Endothelial cell of umbilical vein (primary cell): ENCODE results near the gene SRPK1. TPM values are rescaled to one million over a fixed set of nuclear protein-coding genes. Genes with fewer than 3 reads are reported as not detected.

Experiments used
- BruUV-seq: library from RNA; stranded (reverse); fragments of 400-500 nt; replicated peaks from 2 replicates; lab custom pipeline; 2021; lab: Mats Ljungman, UMichigan
- CTCF ChIA-PET: fragments of 300-600, 350-600 bp; sonication (Branson Sonifier 250); formaldehyde crosslinking; loops from one replicate; lab custom pipeline; 2021; ENCODE audit warnings: antibody characterized with exemption, inconsistent platforms; lab: Charles Lee
- POLR2A ChIA-PET: fragments of 300-600, 350-600 bp; sonication (Branson Sonifier 250); formaldehyde crosslinking; loops from one replicate; lab custom pipeline; 2021; ENCODE audit warnings: antibody characterized with exemption, inconsistent platforms; lab: Charles Lee
- DNase-seq: peaks from one replicate; pipeline ENCODE4 v3.0.0-alpha.2; 2011; ENCODE audit warnings: low read depth, low spot score
- FAIRE-seq: peaks from 2 replicates; lab custom pipeline; 2011; peaks lifted over from hg19 to GRCh38; lab: Jason Lieb, UNC
- H2AFZ ChIP-seq: 2 replicates; pipeline ENCODE4 v1.6.0; 2012; ENCODE audit warnings: low read depth, low read length, control low read depth, inconsistent platforms
- H3K27ac ChIP-seq: 2 replicates; pipeline ENCODE4 v1.5.1; 2011; ENCODE audit warnings: low read depth, mild to moderate bottlenecking, control low read depth, low read length, moderate library complexity; ENCODE audit not compliant: insufficient read depth
- H3K27me3 ChIP-seq, 2 experiments: 2 replicates each; pipeline versions ENCODE4 v1.6.0 to v1.6.1; 2011; ENCODE audit warnings: low read length in 2 of 2, mixed read lengths in 1 of 2; ENCODE audit not compliant: control insufficient read depth in 2 of 2, insufficient read depth in 2 of 2
- H3K36me3 ChIP-seq, 2 experiments: 2 replicates in 1 of 2; 3 replicates in 1 of 2; pipeline ENCODE4 v1.5.1; 2011; ENCODE audit warnings: low read length in 2 of 2, mild to moderate bottlenecking in 1 of 2, moderate library complexity in 1 of 2; ENCODE audit not compliant: control insufficient read depth in 2 of 2, insufficient read depth in 2 of 2; ENCODE audit errors: extremely low read depth in 1 of 2
- H3K4me1 ChIP-seq: 3 replicates; pipeline ENCODE4 v1.5.1; 2011; ENCODE audit warnings: mild to moderate bottlenecking, low read length; ENCODE audit not compliant: control insufficient read depth, insufficient read depth; ENCODE audit errors: extremely low read depth
- H3K4me2 ChIP-seq: 2 replicates; pipeline ENCODE4 v1.6.1; 2011; ENCODE audit warnings: low read length, control low read depth, mixed read lengths; ENCODE audit not compliant: insufficient read depth
- H3K4me3 ChIP-seq, 3 experiments: fragments of 200-600 bp in 1 of 3; sonication (generic), shearing (Covaris generic) in 1 of 3; replicated peaks in 1 of 3; 2 replicates each; pipeline ENCODE4 v1.5.1; 2011 to 2016; ENCODE audit warnings: control low read depth in 3 of 3, low read length in 3 of 3, mild to moderate bottlenecking in 2 of 3, inconsistent platforms in 1 of 3, low read depth in 1 of 3, moderate library complexity in 1 of 3; ENCODE audit not compliant: insufficient read depth in 1 of 3
- H3K79me2 ChIP-seq: 2 replicates; pipeline ENCODE4 v1.6.0; 2012; ENCODE audit warnings: low read length, inconsistent platforms; ENCODE audit not compliant: control insufficient read depth, insufficient read depth
- H3K9ac ChIP-seq: replicated peaks from 2 replicates; pipeline ENCODE3; 2011; ENCODE audit warnings: low read length, control low read depth; ENCODE audit not compliant: insufficient read depth; ENCODE audit errors: extremely low read depth
- H3K9me1 ChIP-seq: replicated peaks from 3 replicates; pipeline ENCODE4 v1.6.0; 2011; ENCODE audit warnings: mild to moderate bottlenecking, low read length; ENCODE audit not compliant: control insufficient read depth, insufficient read depth; ENCODE audit errors: extremely low read depth
- H3K9me3 ChIP-seq: replicated peaks from 2 replicates; pipeline ENCODE4 v1.5.1; 2012; ENCODE audit warnings: low read length, inconsistent platforms; ENCODE audit not compliant: control insufficient read depth, insufficient read depth
- H4K20me1 ChIP-seq: replicated peaks from 2 replicates; pipeline ENCODE3; 2011; ENCODE audit warnings: mild to moderate bottlenecking, low read length; ENCODE audit not compliant: control insufficient read depth, insufficient read depth; ENCODE audit errors: extremely low read depth
- CTCF ChIP-seq, 2 donors: IDR thresholded peaks; 1 replicate in 1 of 2; 2 replicates in 1 of 2; pipeline ENCODE4 v1.5.1; 2011; ENCODE audit warnings: low read length in 2 of 2, mild to moderate bottlenecking in 2 of 2, moderate library complexity in 2 of 2, control low read depth in 1 of 2, inconsistent platforms in 1 of 2, low read depth in 1 of 2; ENCODE audit not compliant: insufficient read depth in 1 of 2; ENCODE audit errors: extremely low read depth in 1 of 2
- FOS ChIP-seq: IDR thresholded peaks from 2 replicates; pipeline ENCODE4 v1.6.1; 2011; ENCODE audit warnings: mild to moderate bottlenecking, low read length, moderate library complexity, borderline replicate concordance; ENCODE audit not compliant: insufficient read depth
- POLR2A ChIP-seq: IDR thresholded peaks from 2 replicates; pipeline ENCODE4 v1.6.1; 2012; ENCODE audit warnings: low read depth, mild to moderate bottlenecking, control low read depth, low read length
- POLR2AphosphoS5 ChIP-seq: IDR thresholded peaks from 2 replicates; pipeline ENCODE4 v1.6.1; 2012; ENCODE audit warnings: low read depth, mild to moderate bottlenecking, control low read depth, low read length, moderate library complexity; ENCODE audit not compliant: insufficient read depth
- dilution Hi-C: fragments of 300-500 bp; cut with MboI; formaldehyde crosslinking; loops from one replicate; pipeline ENCODE4 v1.15.0; 2019; ENCODE audit warnings: low sequenced_read_pairs; ENCODE audit not compliant: extremely low pct_ligation_motif_present
- intact Hi-C: fragments of 100-400 bp; cut with micrococcal nuclease; formaldehyde crosslinking; loops from one replicate; pipeline ENCODE4 v1.10.0; 2022
- polyA plus RNA-seq, 4 experiments: library from polyadenylated mRNA; depleted of rRNA in 3 of 4; stranded (reverse) in 3 of 4; unstranded in 1 of 4; fragments of >200 nt; gene quantifications; 2 replicates each; pipeline versions ENCODE4 v1.2.1 to v1.2.3, GENCODE V29; 2011 to 2012; ENCODE audit warnings: missing spikeins in 1 of 4
- total RNA-seq: library from RNA; stranded (reverse); gene quantifications from 2 replicates; pipeline ENCODE4 v1.2.3, GENCODE V29; 2021

The SRPK1 gene
- total and polyA plus RNA-seq, 2 donors (not counting 3 experiments of a cell fraction or from before 2014, with no cell fraction given): 18.9 to 72.7 TPM

- intact Hi-C loops: no loop called here
- Histone ChIP-seq H3K79me2 (peaks cover 35% of the 10 kb centered on the region), H3K9me1 (no peaks in the 10 kb centered on the region), H3K36me3 (no peaks in the 10 kb centered on the region), H2AFZ (no peak overlapping the region), H3K4me3 (no peak overlapping the region), H3K27me3 (no peaks in the 10 kb centered on the region), H3K9ac (no peak overlapping the region), H3K4me2 (no peak overlapping the region), H4K20me1 (no peaks in the 10 kb centered on the region), H3K27ac (no peak overlapping the region), H3K4me1 (peaks cover 25% of the 10 kb centered on the region), H3K9me3 (no peaks in the 10 kb centered on the region)
- no peak for FAIRE-seq
- ChIA-PET CTCF (interaction anchor here (1.2 kb wide), 1 partner anchor 173 kb away, joined by 5 read pairs; no protein-coding TSS in a partner anchor), POLR2A (no interaction called here)
- BruUV-seq: no TSS peak
- dilution Hi-C loops: no loop called here
- TF ChIP-seq POLR2AphosphoS5: no peak
- no peak for TF ChIP-seq CTCF (IDR thresholded peaks at IDR 0.05; ENCODE audit: extremely low read depth in 1 of 2, insufficient read depth in 1 of 2, low read depth in 1 of 2, low read length in 2 of 2)
- TF ChIP-seq POLR2A: no peak
- TF ChIP-seq FOS: no peak
- no peak for DNase-seq
These were observed 1.2 kb upstream of the SRPK1 start for GRCh38 chr6:35922139-35922554.
